HG03025 (cell line): ENCODE measurements around the gene MICU2.

Source experiments
- ATAC-seq: cut with Tn5 transposase; IDR thresholded peaks from one replicate; pipeline ENCODE4 v1.9.1; 2021; ENCODE audit warnings: mild to moderate bottlenecking, moderate library complexity; ENCODE audit not compliant: unreplicated experiment, low FRiP score

The MICU2 gene

GRCh38 chr13:21504379-21504778 is 99.6 kb downstream of the MICU2 start:
- no peak for ATAC-seq

- ATAC-seq = no peak
Measured at GRCh38 chr13:21501686-21502085, 102.3 kb downstream of the MICU2 start.

GRCh38 chr13:21486322-21486721 is 117.6 kb downstream of the MICU2 start:
- no peak for ATAC-seq

GRCh38 chr13:21483748-21484147 is 120.2 kb downstream of the MICU2 start:
- no peak for ATAC-seq

GRCh38 chr13:21481359-21481758 is 122.6 kb downstream of the MICU2 start:
- no peak for ATAC-seq

GRCh38 chr13:21478881-21479808 is 124.8 kb downstream of the MICU2 start:
- no peak for ATAC-seq

- peak; percentile 84 for ATAC-seq
Measured at GRCh38 chr13:21476893-21477472, 127.0 kb downstream of the MICU2 start.

GRCh38 chr13:21475115-21475514 is 128.9 kb downstream of the MICU2 start:
- ATAC-seq = no peak

GRCh38 chr13:21470785-21471184 is 133.2 kb downstream of the MICU2 start:
- no peak for ATAC-seq

GRCh38 chr13:21466527-21466926 is 137.4 kb downstream of the MICU2 start:
- no peak for ATAC-seq

- ATAC-seq = no peak
Measured at GRCh38 chr13:21465710-21466160, 138.2 kb downstream of the MICU2 start.

GRCh38 chr13:21463424-21463823 is 140.5 kb downstream of the MICU2 start:
- no peak for ATAC-seq

GRCh38 chr13:21461131-21461530 is 142.8 kb downstream of the MICU2 start:
- ATAC-seq = no peak

GRCh38 chr13:21458813-21459701 is 144.9 kb downstream of the MICU2 start, which contains the start of gene ZDHHC20:
TSS of gene ZDHHC20 (minus strand) at chr13:21459303. CDS start at chr13:21459171, 132 bp downstream.
- ATAC-seq = peak; percentile 77

- ATAC-seq = peak; percentile 42
Measured at GRCh38 chr13:21458451-21458812, 145.5 kb downstream of the MICU2 start.

- ATAC-seq = no peak
Measured at GRCh38 chr13:21453387-21454081, 150.4 kb downstream of the MICU2 start.

- no peak for ATAC-seq
Measured at GRCh38 chr13:21450936-21451335, 153.0 kb downstream of the MICU2 start.

- no peak for ATAC-seq
Measured at GRCh38 chr13:21446656-21447055, 157.3 kb downstream of the MICU2 start.

GRCh38 chr13:21445759-21446158 is 158.2 kb downstream of the MICU2 start:
- no peak for ATAC-seq

GRCh38 chr13:21443171-21443570 is 160.8 kb downstream of the MICU2 start:
- ATAC-seq = no peak
